Measurements from ENCODE around the gene FGGY. TPM values are rescaled to one million over a fixed set of nuclear protein-coding genes. Genes with fewer than 3 reads are reported as not detected.
"Not testable (repeated sequence)": the region's sequence is repeated elsewhere in the genome, so short reads cannot be mapped to it uniquely, and the experiment has no call there.

The FGGY gene
- total RNA-seq, 1 experiment from 2014 or later, result 6.4 TPM

GRCh38 chr1:59709333-59709732 lies 412.4 kb downstream of the FGGY start:
- DNase-seq, result no peak
- no peak overlapping the region for H3K4me3 ChIP-seq (ENCODE audit: low read depth, low read length)
- Mint-ChIP-seq H3K36me3 (ENCODE audit: insufficient read depth, unreplicated experiment) (no peaks in the 10 kb centered on the region), H3K27me3 (ENCODE audit: insufficient read depth, unreplicated experiment) (no peaks in the 10 kb centered on the region), H3K27ac (ENCODE audit: unreplicated experiment) (no peak overlapping the region), H3K9me3 (ENCODE audit: unreplicated experiment) (no peaks in the 10 kb centered on the region), H3K4me3 (ENCODE audit: unreplicated experiment) (no peak overlapping the region), H3K4me1 (ENCODE audit: low read depth, unreplicated experiment) (peaks cover 6% of the 10 kb centered on the region)
- no peaks in the 10 kb centered on the region for H3K9me3 ChIP-seq
- BruUV-seq (replicated peaks), result no TSS peak
- no peaks in the 10 kb centered on the region; the same call in 1 of the 2 replicates for H3K4me1 ChIP-seq
- ChIA-PET CTCF (no interaction called here), POLR2A (no interaction called here)
- H3K36me3 ChIP-seq (ENCODE audit: control insufficient read depth, insufficient read depth, low read length), result no peaks in the 10 kb centered on the region
- no peaks in the 10 kb centered on the region for H3K27me3 ChIP-seq (replicated peaks; ENCODE audit: control insufficient read depth, insufficient read depth, low read length)
- intact Hi-C loops (cut with micrococcal nuclease; ENCODE audit: unreplicated experiment), result no loop called here
- no peak for TF ChIP-seq CTCF (IDR thresholded peaks at IDR 0.05; ENCODE audit: insufficient read depth in 1 of 2, low read depth in 1 of 2, low read length in 1 of 2, severe bottlenecking in 1 of 2, unreplicated experiment in 1 of 2)

GRCh38 chr1:59710920-59711319 lies 414.0 kb downstream of the FGGY start:
- BruUV-seq (replicated peaks); H3K27me3 ChIP-seq (replicated peaks; ENCODE audit: control insufficient read depth, insufficient read depth, low read length); H3K4me3 Mint-ChIP-seq (ENCODE audit: unreplicated experiment); H3K27me3 Mint-ChIP-seq (ENCODE audit: insufficient read depth, unreplicated experiment); POLR2A ChIA-PET; H3K4me1 ChIP-seq; H3K27ac Mint-ChIP-seq (ENCODE audit: unreplicated experiment); H3K9me3 Mint-ChIP-seq (ENCODE audit: unreplicated experiment); H3K36me3 ChIP-seq (ENCODE audit: control insufficient read depth, insufficient read depth, low read length); DNase-seq; CTCF ChIA-PET; H3K9me3 ChIP-seq; H3K36me3 Mint-ChIP-seq (ENCODE audit: insufficient read depth, unreplicated experiment); H3K4me1 Mint-ChIP-seq (ENCODE audit: low read depth, unreplicated experiment); H3K4me3 ChIP-seq (ENCODE audit: low read depth, low read length); intact Hi-C loops (cut with micrococcal nuclease; ENCODE audit: unreplicated experiment): not testable (repeated sequence)

- no peak overlapping the region for H3K4me3 Mint-ChIP-seq (ENCODE audit: unreplicated experiment)
- no peaks in the 10 kb centered on the region for H3K4me1 Mint-ChIP-seq (ENCODE audit: low read depth, unreplicated experiment)
- POLR2A ChIA-PET, result no interaction called here
- no peaks in the 10 kb centered on the region for H3K36me3 ChIP-seq (ENCODE audit: control insufficient read depth, insufficient read depth, low read length)
- H3K27ac Mint-ChIP-seq (ENCODE audit: unreplicated experiment), result no peak overlapping the region
- H3K9me3 Mint-ChIP-seq (ENCODE audit: unreplicated experiment), result no peaks in the 10 kb centered on the region
- no peaks in the 10 kb centered on the region for H3K9me3 ChIP-seq
- no peak for DNase-seq
- H3K27me3 Mint-ChIP-seq (ENCODE audit: insufficient read depth, unreplicated experiment), result no peaks in the 10 kb centered on the region
- intact Hi-C loops (cut with micrococcal nuclease; ENCODE audit: unreplicated experiment), result no loop called here
- no peaks in the 10 kb centered on the region for H3K4me1 ChIP-seq
- CTCF ChIA-PET, result no interaction called here
- H3K36me3 Mint-ChIP-seq (ENCODE audit: insufficient read depth, unreplicated experiment), result no peaks in the 10 kb centered on the region
- BruUV-seq (replicated peaks), result no TSS peak
- no peak for TF ChIP-seq CTCF (IDR thresholded peaks at IDR 0.05; ENCODE audit: insufficient read depth in 1 of 2, low read depth in 1 of 2, low read length in 1 of 2, severe bottlenecking in 1 of 2, unreplicated experiment in 1 of 2)
- no peak overlapping the region for H3K4me3 ChIP-seq (ENCODE audit: low read depth, low read length)
- no peaks in the 10 kb centered on the region for H3K27me3 ChIP-seq (replicated peaks; ENCODE audit: control insufficient read depth, insufficient read depth, low read length)
These were observed 417.3 kb downstream of the FGGY start for GRCh38 chr1:59714219-59714618.

GRCh38 chr1:59714966-59715365 lies 418.1 kb downstream of the FGGY start:
- no peak for TF ChIP-seq CTCF (IDR thresholded peaks at IDR 0.05; ENCODE audit: insufficient read depth in 1 of 2, low read depth in 1 of 2, low read length in 1 of 2, severe bottlenecking in 1 of 2, unreplicated experiment in 1 of 2)
- H3K4me1 Mint-ChIP-seq (ENCODE audit: low read depth, unreplicated experiment), result no peaks in the 10 kb centered on the region
- H3K36me3 Mint-ChIP-seq (ENCODE audit: insufficient read depth, unreplicated experiment), result no peaks in the 10 kb centered on the region

More at GRCh38 chr1:59714966-59715365, 418.1 kb downstream of the FGGY start:
- Mint-ChIP-seq H3K27ac (ENCODE audit: unreplicated experiment) (no peak overlapping the region), H3K9me3 (ENCODE audit: unreplicated experiment) (no peaks in the 10 kb centered on the region), H3K27me3 (ENCODE audit: insufficient read depth, unreplicated experiment) (no peaks in the 10 kb centered on the region), H3K4me3 (ENCODE audit: unreplicated experiment) (no peak overlapping the region)
- no TSS peak for BruUV-seq (replicated peaks)
- Histone ChIP-seq H3K4me3 (ENCODE audit: low read depth, low read length) (no peak overlapping the region), H3K9me3 (no peaks in the 10 kb centered on the region), H3K4me1 (no peaks in the 10 kb centered on the region), H3K36me3 (ENCODE audit: control insufficient read depth, insufficient read depth, low read length) (no peaks in the 10 kb centered on the region), H3K27me3 (replicated peaks; ENCODE audit: control insufficient read depth, insufficient read depth, low read length) (no peaks in the 10 kb centered on the region)
- intact Hi-C loops (cut with micrococcal nuclease; ENCODE audit: unreplicated experiment), result no loop called here
- ChIA-PET POLR2A (no interaction called here), CTCF (no interaction called here)
- no peak for DNase-seq

Data from Caco-2 (cell line).